ENCODE data around the gene COL18A1. TPM values are rescaled to one million over a fixed set of nuclear protein-coding genes. Genes with fewer than 3 reads are reported as not detected.

Gene COL18A1
- polyA plus RNA-seq, 3 donors, result 0.80 to 4.1 (median 1.1) TPM

GRCh38 chr21:45537746-45538291 lies 132.9 kb downstream of the COL18A1 start:
- no peaks in the 10 kb centered on the region for H3K27me3 ChIP-seq (ENCODE audit: control insufficient read depth in 2 of 2, insufficient read depth in 2 of 2, low read length in 2 of 2)
- H3K79me2 ChIP-seq (ENCODE audit: insufficient read depth, low read length), result peaks cover 82% of the 10 kb centered on the region
- Mint-ChIP-seq H3K27me3 (ENCODE audit: low read depth in 3 of 3) (peaks cover 0 to 4% (median 0%) of the 10 kb centered on the region in 3 donors), H3K36me3 (peaks cover 17 to 38% of the 10 kb centered on the region in 2 donors), H3K4me3 (no peak overlapping the region), H3K4me1 (peaks cover 67% of the 10 kb centered on the region), H3K27ac (peak overlapping the region in 1 of 7 donors; percentile 5), H3K9me3 (no peaks in the 10 kb centered on the region)
- H3K36me3 ChIP-seq (replicated peaks in 1 of 2; ENCODE audit: control insufficient read depth in 1 of 2, insufficient read depth in 2 of 2, low read length in 2 of 2), result peaks cover 9 to 16% of the 10 kb centered on the region in 2 donors
- intact Hi-C loops (cut with micrococcal nuclease), result no loop called here
- no peak overlapping the region for H3K4me2 ChIP-seq (replicated peaks; ENCODE audit: extremely low read depth, low read length, poor library complexity, severe bottlenecking)
- H4K20me1 ChIP-seq (ENCODE audit: insufficient read depth, low read length), result peaks cover 16% of the 10 kb centered on the region
- H3K27ac ChIP-seq (ENCODE audit: low read depth in 1 of 2, low read length in 2 of 2), result no peak overlapping the region
- no peak overlapping the region for H3K4me3 ChIP-seq (replicated peaks in 1 of 3; ENCODE audit: low read depth in 2 of 3, low read length in 3 of 3)
- no peak overlapping the region for H2AFZ ChIP-seq (ENCODE audit: insufficient read depth, low read depth, low read length, poor library complexity, severe bottlenecking)
- 96% methylated on average over 20 of the region's 27 CpGs for WGBS (ENCODE audit: insufficient coverage)
- no peaks in the 10 kb centered on the region for H3K9me3 ChIP-seq (replicated peaks in 1 of 2; ENCODE audit: control insufficient read depth in 1 of 2, insufficient read depth in 1 of 2, low read length in 2 of 2)
- TF ChIP-seq CTCF (IDR thresholded peaks at IDR 0.05), result no peak
- H3K9ac ChIP-seq (ENCODE audit: insufficient read depth, low read length, poor library complexity, severe bottlenecking), result no peak overlapping the region
- DNase-seq, result no peak
- H3K4me1 ChIP-seq (ENCODE audit: control insufficient read depth in 1 of 2, insufficient read depth in 2 of 2, low read length in 2 of 2), result peaks cover 54 to 67% of the 10 kb centered on the region in 2 donors

- 97% methylated on average over 28 of the region's 31 CpGs for WGBS (ENCODE audit: insufficient coverage)
- Mint-ChIP-seq H3K27me3 (ENCODE audit: low read depth in 3 of 3) (peaks cover 0 to 4% (median 0%) of the 10 kb centered on the region in 3 donors), H3K4me1 (peaks cover 65% of the 10 kb centered on the region), H3K9me3 (no peaks in the 10 kb centered on the region), H3K27ac (peak overlapping the region in 2 of 7 donors; percentile 12 to 52), H3K36me3 (peaks cover 17 to 38% of the 10 kb centered on the region in 2 donors), H3K4me3 (no peak overlapping the region)
- H3K36me3 ChIP-seq (replicated peaks in 1 of 2; ENCODE audit: control insufficient read depth in 1 of 2, insufficient read depth in 2 of 2, low read length in 2 of 2), result peaks cover 9 to 16% of the 10 kb centered on the region in 2 donors
- no peak overlapping the region for H3K4me2 ChIP-seq (replicated peaks; ENCODE audit: extremely low read depth, low read length, poor library complexity, severe bottlenecking)
- no peak overlapping the region for H2AFZ ChIP-seq (ENCODE audit: insufficient read depth, low read depth, low read length, poor library complexity, severe bottlenecking)
- H3K9ac ChIP-seq (ENCODE audit: insufficient read depth, low read length, poor library complexity, severe bottlenecking), result no peak overlapping the region
- intact Hi-C loops (cut with micrococcal nuclease), result no loop called here
- H3K79me2 ChIP-seq (ENCODE audit: insufficient read depth, low read length), result peaks cover 78% of the 10 kb centered on the region
- no peaks in the 10 kb centered on the region for H3K27me3 ChIP-seq (ENCODE audit: control insufficient read depth in 2 of 2, insufficient read depth in 2 of 2, low read length in 2 of 2)
- H3K4me3 ChIP-seq (replicated peaks in 1 of 3; ENCODE audit: low read depth in 2 of 3, low read length in 3 of 3), result no peak overlapping the region
- H3K4me1 ChIP-seq (ENCODE audit: control insufficient read depth in 1 of 2, insufficient read depth in 2 of 2, low read length in 2 of 2), result peaks cover 54 to 67% of the 10 kb centered on the region in 2 donors
- peaks cover 16% of the 10 kb centered on the region for H4K20me1 ChIP-seq (ENCODE audit: insufficient read depth, low read length)
- H3K9me3 ChIP-seq (replicated peaks in 1 of 2; ENCODE audit: control insufficient read depth in 1 of 2, insufficient read depth in 1 of 2, low read length in 2 of 2), result no peaks in the 10 kb centered on the region
- no peak for TF ChIP-seq CTCF (IDR thresholded peaks at IDR 0.05)
- H3K27ac ChIP-seq (ENCODE audit: low read depth in 1 of 2, low read length in 2 of 2), result no peak overlapping the region
- no peak for DNase-seq
Observed at GRCh38 chr21:45538381-45539045, 133.5 kb downstream of the COL18A1 start.

Measured in CD14-positive monocyte (primary cell).